Measurements from ENCODE around the gene RILPL2.
A peak's percentile ranks its signal among the peaks of the same experiment; 100 is the strongest.
"Not testable (repeated sequence)": the region's sequence is repeated elsewhere in the genome, so short reads cannot be mapped to it uniquely, and the experiment has no call there.

RILPL2 gene, protein sequence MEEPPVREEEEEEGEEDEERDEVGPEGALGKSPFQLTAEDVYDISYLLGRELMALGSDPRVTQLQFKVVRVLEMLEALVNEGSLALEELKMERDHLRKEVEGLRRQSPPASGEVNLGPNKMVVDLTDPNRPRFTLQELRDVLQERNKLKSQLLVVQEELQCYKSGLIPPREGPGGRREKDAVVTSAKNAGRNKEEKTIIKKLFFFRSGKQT

DNA sequence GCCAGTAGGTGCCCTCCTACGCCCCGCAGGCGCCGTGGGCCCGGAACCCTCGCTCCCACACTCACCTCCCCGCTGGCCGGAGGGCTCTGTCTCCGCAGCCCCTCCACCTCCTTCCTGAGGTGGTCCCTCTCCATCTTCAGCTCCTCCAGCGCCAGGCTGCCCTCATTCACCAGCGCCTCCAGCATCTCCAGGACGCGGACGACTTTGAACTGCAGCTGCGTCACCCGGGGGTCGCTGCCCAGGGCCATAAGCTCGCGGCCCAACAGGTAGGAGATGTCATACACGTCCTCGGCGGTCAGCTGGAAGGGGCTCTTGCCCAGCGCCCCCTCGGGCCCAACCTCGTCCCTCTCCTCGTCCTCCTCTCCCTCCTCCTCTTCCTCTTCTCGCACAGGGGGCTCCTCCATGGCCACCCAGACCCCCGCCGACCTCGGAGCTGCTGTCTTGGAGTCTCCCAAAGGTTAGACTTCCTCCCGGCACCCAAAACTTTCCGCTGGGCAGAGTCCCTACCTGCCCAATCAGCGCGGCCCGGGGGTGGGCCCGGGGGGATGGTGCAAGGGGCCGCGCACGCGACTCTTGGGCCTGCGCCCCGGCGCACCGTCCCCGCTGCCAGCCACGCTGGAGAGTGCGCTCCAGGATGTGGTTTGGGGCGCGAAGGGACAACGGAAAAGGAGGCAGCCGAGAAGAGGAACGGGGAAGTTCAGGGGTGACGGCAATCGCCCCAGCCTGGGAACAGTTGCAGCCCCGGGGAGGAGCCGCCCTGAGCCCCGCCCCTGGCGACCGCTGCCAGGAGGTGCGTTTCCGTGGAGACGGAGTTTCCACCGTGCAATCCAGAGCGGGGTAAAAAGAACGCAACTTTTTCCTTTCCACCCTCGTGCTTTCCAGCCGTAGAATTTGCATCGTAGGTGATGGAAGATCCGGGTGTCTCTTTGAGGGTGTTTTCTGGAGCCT is at the start of gene RILPL2:
Gene RILPL2 (minus strand): TSS at position 668 of the 948 bp plus-strand sequence. CDS start 264 bp downstream, at position 404.
- peak; percentile 72 for DNase-seq

DNA sequence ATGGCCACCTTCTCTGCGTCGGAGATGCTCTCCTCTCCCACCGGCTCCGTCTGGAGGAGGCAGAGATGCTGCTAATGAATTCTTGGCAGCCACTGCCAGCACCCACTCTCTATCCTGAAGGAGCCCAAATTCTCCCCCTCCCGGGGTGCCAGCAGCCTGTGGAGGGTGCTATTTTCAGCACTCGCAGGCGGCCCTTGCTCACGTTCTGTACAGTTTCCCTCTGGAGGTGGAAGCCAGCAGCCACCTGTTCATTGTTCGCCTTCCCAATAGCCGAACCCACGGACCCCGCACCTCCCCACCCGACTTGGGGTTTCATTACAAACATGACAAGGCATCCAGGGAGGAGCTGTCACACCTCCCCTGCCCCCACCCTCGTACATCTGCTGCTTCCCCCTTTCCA is 49.3 kb upstream of the RILPL2 start:
- DNase-seq: no peak

DNA sequence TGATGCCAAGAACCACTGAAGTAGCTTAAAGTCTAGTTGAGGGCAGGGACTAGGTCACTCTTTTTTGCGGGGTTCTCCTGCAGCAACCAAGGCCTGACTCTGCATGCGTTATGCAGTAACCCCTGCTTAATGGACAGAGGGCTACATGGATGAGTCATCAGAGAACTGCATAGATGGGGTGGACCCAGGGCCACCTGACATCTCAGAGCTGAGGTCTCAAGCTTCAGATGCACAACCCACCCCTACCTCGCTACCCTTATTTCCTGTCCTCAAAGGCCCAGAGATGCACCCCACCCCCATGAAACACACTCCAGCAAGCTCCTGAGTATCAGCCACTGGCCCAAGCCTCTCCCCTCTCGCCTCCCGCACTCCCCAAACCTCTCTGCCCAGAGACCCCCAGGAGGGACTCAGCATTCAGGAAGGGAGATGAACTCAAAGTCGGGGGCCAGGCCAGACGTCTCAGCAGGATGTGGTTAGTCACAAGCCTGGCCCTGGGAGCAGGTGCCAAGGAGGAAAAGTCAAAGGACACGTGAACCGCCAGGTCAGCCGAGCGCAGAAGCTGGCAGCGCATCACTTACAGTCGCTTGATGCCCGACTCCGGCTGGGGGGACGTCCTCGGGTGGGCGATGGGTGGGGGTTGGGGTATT is 47.2 kb upstream of the RILPL2 start:
- DNase-seq: no peak

DNA sequence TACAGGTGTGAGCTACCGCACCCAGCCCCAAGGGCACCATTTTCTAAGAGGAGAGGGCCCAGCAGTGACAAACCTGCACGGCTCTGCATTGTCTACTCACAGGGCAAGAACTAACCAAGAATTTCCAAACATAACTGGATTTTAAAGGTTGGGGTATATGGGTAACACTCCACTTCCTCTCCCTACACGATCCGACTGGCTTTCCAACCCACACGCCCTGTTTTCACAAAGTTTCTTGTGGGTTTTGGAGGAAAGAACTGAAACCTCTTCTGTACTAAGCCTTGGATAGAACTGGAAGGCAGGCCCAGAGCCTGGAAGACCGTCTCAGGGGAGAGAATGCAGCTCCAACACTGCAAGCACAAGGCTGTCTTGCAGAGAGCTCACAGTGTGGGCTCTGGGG is 46.4 kb upstream of the RILPL2 start:
- DNase-seq: no peak

DNA sequence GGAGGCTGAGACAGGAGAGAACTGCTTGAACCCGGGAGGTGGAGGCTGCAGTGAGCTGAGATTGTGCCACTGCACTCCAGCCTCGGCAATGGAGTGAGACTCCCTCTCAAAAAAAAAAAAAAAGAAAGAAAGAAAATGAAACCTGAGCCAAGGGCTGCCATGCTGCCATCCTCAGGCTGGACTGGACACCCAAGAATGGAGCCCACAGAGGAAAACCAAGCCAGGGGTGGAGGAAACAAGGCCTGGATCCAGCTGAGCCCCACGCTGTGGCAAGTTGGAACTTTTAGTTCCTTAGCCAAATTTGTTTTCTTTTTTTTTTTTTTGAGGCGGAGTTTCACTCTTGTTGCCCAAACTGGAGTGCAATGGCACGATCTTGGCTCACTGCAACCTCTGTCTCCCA is 44.8 kb upstream of the RILPL2 start:
- DNase-seq: not testable (repeated sequence)

DNA sequence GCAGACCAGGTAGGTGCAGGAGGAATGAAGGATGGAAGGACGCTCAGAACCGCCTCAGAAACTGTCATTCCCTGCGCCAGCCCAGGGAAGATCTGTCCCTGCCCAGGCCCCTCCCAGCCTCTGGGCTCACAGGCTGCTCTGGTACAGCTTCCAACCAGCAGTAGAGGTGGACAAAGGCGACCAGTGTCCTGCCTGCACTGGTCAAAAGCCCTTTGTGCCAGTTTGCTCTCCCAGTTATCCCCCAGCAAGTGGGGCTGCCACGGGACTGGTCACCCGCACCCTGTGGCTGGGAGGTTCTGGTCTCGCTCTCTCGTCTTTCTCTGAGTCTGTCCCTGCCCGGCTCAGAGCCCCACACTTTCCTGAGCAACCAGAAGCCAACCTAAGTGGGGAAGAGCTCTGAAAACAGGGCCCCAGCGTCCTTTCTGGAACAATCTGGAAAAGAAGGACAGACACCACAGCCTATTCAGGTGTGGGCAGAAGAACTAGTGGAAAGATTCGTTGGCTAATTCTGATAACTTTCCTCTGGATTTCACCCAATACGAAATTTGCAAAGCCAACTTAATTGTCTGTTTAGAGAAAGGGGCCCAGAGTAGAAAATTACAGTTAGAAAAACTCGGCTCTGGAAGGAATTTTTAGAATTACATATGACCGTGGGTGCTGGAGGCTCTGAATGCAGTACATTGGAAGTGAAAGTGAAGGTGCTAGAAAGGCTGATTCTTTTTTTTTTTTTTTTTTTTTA is 43.1 kb upstream of the RILPL2 start:
- DNase-seq: no peak

DNA sequence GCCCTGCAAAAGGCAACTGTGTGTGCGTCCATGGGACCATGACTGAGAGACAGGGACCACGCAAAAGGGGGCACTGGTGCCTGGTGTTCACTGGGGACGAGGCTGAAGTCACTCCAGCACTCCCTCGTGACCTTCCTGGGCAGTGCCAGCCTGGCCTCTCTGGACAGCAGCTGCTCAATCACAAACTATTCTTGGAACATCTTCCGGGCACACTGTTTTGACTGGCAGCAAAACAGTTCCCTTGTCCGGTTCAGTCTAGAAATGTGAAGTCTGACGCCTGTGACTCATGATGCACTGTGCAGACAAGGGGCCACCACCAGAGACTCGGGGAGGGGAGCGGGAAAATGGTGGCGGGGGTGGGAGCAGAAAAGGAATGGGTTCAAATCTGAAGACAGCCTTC is 42.3 kb upstream of the RILPL2 start:
- no peak for DNase-seq

DNA sequence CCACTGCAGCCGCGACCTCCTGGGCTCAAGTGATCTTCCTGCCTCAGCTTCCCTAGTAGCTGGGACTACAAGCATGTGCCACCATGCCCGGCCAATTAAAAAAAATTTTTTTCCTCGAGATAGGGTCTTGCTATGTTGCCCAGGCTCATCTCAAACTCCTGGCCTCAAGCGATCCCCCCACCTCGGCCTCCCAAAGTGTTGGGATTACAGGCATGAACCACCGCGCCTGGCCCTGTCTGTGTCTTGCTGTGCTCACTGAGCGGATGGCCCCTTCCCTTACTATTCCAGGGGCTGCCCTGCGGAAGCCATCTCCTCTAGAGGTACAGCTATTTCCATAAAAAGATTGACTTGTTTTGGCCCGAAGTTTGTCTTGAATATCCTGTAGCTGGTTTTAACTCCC is 41.6 kb upstream of the RILPL2 start:
- DNase-seq: no peak

DNA sequence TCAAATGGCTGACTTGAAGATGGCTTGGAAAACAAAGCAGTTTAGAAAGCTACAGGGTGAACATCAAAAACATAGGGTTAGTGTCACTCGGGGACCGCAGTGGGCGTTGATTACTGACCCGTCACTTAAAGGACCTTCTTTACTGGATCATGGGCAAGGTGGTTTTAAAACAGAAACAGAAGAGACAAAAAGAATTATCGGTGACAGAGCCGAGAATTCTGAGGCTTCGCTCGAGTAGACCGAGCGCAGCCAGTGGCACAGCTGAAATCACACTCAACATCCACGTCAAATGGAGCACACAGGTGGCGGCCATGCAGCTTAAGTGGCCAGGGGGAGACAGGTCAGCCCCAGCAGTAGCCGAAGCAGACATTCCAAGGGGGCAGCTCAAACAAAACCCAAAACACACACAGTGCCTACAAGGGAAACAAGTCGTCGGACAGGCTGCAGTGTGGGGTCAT is 38.8 kb upstream of the RILPL2 start:
- DNase-seq: no peak

DNA sequence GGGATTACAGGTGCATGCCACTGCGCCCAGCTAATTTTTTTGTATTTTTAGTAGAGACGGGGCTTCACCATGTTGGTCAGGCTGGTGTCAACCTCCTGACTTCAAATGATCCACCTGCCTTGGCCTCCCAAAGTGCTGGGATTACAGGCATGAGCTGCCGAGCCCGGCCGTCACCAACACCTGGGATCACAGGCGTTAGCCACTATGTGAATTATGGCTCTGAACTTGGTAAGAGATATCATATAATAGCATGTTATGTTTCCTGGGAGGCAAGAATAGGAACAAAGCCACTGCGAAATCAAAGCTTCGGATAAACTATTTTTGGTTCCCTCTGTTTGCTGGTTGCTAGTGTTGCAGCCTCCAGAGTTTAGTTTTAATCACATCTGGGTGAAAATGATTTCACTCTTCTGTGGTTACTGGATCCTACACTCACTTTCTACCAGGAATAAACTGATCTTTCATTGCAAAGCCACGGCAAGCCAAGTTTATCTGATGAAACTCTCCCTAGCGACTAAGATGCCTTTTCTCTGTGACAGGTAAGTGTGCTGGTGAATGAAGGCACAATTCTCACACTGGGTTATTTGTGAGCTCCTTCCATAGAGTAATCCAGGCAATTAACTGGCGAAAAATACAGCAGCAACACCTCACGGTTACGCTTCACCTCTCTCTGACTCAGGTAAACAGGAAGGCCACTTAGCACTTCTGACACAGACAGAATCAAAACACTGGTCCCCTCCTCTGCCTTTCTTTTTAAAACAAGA is 38.2 kb upstream of the RILPL2 start:
- no peak for DNase-seq

DNA sequence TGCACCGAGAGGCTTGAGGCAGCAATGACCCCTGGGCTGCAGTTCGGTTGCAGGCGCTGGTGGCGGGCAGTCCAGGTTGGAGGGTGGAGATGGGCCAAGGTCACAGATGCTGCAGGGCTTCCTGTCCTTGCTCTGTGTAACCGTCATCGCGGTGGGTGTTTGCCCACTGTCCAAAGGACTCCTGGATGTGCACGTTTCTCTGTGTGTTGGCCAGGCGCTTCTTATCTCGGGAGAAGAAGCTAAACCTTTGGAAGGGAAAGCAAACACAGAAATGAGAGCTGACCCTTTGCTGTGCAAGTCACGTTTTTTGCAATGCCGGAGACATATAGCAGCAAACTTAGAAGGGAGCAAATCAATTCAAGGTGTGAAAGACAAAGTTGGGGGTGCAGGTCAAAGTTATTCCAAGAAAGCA is 36.0 kb upstream of the RILPL2 start:
- DNase-seq: no peak

DNA sequence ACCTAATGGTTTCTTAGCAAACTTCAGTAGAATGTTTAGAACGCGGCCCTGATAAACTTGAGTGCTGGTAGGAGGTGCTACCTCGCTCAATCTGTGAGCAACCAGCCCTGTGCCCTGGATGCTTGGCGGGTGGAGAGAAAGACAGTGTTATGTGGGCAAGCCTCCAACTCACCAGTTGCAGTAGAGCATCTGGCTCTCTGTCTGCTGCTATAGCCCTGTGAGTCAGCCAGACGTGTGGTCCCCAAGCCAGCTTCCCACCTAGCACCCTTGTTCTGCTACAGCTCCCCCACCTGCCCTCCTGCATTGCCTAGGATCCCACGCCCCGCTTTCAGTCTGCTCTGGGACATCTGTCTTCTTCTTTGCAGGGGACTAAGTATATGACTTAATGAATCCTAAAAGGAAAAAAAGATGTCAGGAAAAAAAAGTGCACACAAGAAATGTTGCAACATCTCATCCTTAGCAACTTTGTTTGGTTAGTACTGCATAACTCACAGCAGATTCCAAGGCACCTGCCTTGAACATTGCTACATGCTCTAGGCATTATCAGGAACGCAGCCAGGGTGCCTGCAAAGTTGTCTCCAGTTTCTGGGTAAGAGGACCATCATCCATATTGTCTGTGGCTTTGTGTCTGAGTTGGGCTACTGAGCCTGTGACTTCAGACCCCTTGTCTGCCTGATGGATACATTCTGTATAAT is 35.0 kb upstream of the RILPL2 start:
- DNase-seq: peak; percentile 88

DNA sequence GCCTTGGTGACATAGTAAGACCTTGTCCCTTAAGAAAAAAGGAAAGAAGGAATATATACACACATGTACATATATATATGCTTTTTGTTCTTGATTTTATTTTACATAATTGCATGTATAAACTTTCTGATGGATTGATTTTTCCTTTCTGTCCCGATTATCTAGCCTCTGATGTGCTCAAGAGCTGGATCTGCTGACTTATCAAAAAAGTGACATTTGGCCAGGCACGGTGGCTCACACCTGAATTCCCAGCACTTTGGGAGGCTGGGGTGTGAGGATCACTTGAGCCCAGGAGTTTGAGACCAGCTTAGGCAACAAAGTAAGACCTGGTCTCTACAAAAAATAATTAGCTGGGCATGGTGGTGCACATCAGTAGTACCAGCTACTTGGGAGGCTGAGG is 33.5 kb upstream of the RILPL2 start:
- DNase-seq: no peak

DNA sequence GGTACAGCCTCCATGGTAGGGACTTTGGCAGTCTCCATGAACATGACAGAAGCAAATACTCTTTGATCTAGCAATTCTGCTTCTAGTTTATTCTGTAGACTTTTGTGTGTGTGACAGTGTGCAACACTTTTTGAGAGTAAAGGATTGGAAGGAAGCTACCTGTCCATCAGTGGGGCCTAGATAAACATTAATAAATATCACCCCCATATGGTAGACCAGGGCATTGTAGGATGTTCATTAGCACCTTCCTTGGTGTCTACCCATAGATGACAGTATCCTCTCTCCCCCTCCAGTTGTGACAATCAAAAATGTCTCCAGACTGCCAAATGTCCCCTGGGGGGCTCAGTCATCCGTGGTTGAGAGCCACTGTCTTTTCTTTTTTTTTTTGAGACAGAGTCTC is 32.3 kb upstream of the RILPL2 start:
- DNase-seq: no peak

DNA sequence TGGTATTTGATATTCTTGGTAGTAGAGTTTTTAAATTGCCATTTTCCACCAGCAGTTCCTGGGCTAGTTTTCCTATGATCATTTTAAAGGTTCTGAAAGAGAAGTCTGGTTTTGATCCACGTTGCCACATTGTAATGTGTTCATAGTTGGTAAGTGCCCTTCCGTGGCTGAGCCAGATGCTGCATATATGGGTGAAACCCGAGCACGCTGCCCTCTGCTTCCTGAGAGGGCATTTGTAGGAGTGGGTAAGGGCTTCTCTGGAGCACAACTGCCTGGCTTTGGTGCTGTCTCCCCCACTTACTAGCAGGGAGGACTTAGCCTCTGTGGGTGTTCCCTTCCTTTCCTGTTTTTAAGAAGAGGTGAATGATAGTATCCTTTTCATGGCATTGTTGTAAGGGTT is 28.6 kb upstream of the RILPL2 start:
- no peak for DNase-seq

DNA sequence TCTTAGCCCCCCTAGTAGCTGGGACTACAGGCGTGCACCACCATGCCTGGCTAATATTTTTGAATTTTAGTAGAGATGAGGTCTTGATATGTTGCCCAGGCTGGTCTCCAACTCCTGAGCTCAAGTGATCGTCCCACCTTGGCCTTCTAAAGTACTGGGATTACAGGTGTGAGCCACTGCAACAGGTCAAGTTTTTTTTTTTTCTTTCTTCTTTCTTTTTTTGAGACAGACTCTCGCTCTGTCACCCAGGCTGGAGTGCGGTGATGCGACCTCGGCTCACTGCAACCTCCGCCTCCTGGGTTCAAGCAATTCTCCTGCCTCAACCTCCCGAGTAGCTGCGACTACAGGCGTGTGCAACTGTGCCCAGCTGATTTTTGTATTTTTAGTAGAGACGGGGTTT is 26.7 kb upstream of the RILPL2 start:
- DNase-seq: not testable (repeated sequence)

DNA sequence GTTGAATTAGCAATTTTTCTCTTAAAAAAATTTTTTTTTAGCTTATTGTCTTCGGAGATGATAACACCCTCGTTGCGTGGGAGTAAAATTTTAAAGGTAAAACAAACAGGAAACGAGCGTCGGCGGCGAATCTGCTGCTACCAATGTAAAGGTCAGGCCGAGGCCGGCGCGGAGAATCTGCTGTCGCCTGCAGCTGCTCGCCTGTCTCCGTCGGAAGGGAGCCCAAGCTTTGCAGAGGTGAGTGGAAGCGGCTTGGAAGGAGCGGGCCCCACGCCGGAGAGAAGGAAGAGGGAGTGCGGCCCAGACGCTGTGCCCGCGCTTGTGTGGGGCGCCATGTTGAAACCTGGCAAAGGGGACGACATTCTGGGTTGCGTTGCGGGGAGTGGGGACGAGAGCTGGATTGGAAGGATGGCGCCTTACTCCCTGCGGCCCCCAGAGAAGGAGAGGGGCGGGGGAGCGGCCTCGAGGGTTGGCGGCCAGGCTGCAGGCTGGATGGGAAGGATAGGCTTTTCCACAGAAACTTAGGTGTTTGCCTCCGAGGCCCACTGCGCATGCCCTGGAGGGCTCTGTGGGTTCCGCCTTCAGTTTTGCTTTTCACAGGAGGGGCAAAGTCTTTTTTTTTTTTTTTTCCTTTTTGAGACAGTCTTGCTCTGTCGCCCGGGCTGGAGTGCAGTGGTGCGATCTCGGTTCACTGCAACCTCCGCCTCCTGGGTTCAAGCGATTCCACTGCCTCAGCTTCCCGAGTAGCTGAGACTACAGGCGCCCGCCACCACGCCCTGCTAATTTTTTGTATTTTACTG is 21.7 kb upstream of the RILPL2 start, which contains the start of gene SNRNP35:
Gene SNRNP35 (plus strand): TSS at position 160 of the 800 bp plus-strand sequence. CDS start 7,402 bp downstream, outside the sequence.
- DNase-seq: peak; percentile 85

DNA sequence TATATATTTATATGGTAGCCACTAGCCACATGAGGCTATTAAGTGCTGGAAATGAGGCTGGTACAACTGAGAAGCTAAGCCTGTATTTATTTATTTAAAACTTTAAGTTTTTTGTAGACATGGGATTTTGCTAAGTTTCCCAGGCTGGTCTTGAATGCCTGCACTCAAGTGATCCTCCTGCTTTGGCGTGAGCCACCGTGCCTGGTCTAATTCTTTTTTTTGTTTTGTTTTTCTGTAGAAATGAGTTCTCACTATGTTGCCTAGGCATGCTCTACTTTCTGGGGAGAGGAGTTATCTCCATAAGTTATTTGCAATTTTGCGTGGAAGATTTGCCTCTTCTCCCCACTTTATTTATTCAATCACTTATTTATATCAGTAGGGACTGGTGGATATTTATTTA is 16.7 kb upstream of the RILPL2 start:
- DNase-seq: no peak

DNA sequence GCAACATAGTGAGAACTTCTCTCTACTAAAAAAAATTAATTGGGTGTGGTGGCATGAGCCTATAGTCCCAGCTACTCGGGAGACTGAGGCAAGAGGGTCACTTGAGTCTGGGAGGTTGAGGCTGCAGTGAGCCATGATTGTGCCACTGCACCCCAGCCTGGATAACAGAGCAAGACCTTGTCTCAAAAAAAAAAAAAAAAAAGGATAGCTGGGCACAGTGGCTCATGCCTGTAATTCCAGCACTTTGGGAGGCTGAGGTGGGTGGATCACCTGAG is 15.7 kb upstream of the RILPL2 start:
- not testable (repeated sequence) for DNase-seq

DNA sequence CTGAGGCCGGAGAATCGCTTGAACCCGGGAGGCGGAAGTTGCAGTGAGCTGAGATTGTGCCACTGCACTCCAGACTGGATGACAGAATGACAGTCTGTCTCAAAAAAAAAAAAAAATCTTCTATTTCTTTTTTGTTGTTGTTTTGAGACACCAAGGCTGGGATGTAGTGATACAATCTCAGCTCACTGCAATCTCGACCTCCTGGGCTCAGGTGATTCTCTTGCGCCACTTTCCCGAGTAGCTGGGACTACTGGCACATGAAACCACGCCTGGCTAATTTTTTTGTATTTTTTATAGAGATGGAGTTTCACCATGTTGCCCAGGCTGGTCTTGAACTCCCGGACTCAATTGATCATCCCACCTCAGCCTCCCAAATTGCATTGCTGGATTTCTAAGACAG is 14.2 kb upstream of the RILPL2 start:
- DNase-seq: no peak

DNA sequence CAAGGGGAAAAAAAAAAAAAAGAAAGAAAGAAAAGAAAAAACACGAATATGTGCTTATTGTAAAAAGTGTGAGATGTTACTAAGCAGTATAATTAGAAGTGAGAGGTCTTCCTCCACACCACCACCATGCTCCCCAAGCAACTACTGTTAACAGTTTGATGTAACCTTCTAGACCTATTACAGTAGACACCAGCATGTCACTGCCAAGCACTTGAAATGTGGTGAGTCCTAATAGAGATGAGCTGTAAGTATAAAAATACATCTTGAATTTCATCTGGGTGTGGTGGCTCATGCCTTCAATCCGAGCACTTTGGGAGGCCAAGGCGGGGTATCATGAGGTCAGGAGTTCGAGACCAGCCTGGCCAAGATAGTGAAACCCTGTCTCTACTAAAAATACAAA is 13.4 kb upstream of the RILPL2 start:
- no peak for DNase-seq
